Stimulated activated CD4-positive, alpha-beta T cell treated with anti-CD3 and anti-CD28 coated beads, Interleukin-15, amount 100 ng/mL, for 24 hours (primary cell): ENCODE measurements around the gene PSMA5.
"Not testable (repeated sequence)": the region's sequence is repeated elsewhere in the genome, so short reads cannot be mapped to it uniquely, and the experiment has no call there.

Source experiments
- DNase-seq: peaks from one replicate; pipeline ENCODE4 v3.0.0-alpha.2; 2020

Gene PSMA5

DNA sequence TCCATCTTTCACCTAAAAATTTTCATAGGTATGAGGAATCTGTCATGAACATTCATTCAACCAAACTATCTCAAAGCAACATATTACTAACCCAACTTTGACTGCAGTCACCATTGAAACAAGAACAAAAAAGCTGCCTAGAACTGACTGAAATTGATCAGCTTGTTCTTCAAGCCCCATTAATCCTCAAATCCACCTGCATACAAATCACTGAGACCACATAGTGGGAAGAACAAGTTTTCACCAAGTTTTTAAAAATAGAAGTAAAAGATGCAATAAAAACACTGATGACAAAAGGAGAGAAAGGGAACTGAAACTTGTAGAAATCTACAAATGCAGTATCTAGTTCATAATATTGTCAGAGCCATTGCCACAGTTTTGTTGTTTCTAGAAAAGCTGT is 34.6 kb downstream of the PSMA5 start:
- no peak for DNase-seq

DNA sequence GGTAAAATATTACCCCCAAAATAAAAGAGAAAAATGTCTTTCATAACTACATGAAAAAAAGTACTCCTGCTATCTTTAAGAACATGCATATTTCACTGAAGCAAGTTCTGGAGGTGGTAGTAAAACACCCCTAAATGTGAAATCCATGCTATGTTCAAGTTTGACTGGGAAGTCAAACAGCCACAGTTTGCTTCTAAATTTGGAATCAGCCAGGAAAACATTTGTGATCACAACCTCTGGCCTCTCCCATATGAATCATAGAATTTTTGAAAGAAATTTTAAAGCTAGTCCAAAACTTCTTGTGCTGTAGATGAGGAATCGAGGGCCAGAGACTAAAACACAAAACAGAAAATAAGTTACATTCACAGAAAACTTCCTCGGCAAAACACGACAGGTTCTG is 35.1 kb downstream of the PSMA5 start:
- no peak for DNase-seq

DNA sequence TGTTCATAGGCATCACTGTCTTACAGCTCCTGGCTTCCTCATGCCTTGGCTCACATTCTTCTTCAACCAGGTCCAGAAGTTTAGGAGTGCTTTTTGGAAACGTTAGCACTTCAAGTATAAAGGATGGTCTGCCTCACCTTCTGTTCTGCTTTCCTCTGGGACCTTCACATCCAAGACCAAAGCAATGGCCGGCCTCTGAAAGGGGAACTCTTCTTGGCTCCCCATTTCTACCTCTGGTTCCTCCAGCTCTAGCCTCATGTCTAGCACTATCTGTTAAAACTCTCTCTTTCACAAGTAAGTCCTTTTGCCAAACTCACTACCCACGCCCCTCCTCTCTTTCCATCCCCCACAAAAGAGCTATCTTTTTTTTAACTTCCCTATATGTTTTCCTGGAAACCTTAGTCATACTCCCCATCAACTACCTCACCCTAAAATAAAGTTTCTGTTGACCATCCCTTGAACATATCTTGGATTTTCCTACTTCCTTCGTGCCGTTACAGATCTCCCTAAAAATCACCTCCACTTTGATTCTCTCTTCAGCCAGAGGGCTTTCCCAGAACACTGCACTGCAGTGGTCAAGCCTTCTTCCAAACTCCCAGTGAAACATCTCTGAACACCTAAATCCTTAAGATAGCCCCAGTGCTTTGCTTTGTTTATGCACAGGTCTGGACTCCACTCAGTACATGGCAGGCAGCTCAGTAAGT is 36.5 kb downstream of the PSMA5 start:
- no peak for DNase-seq

DNA sequence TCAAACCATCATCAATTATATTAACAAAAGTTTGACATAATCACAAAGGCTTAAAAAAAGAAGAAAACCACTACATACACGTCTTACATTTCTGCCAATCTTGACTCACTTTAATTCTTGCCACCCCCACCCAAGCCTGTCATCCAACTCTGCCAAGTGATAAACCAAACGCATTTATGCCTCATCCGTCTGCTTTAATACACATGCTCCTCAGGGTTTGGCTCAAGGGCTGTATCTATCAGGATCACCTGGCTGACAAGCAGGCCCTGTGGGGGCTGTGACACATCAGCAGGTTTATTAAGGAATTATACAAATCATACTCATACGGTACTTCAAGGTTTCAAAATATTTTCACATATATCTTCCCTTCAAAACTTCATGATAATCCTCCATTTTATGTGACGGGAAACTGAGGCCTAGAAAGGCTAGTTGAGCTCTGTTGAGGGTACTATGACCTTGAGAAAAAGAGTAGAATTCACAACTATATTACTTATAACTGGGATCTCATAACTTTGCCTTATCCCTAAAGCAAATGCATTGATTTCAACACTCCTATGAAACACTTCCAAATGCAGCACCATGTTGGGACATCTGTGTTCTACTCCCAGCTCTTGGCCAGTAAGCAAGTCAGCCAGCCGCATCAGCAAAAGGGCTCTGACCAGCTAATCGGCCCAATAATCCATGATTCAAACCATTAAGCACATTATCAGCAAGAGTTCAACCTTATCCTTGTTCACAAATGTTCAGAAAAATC is 37.2 kb downstream of the PSMA5 start:
- no peak for DNase-seq

DNA sequence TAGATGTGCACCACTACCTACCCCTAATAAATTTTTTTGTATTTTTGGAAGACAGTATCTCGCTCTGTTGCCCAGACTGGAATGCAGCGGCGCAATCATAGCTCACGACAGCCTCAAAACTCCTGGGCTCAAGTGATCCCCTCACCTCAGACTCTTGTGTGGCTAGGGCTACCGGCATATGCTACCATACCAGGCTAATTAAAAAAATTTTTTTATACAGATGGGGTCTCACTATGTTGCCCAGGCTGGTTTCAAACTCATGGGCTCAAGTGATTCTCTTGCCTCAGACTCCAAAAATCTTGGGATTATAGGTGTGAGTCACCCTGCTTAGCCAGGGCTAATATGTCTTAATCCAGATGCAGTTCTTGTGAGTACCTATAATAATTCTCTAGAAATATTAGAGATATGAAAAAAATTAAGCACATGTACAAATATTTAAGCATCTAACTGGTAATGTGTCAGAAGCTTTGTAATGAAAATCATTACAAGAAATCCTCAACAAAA is 38.0 kb downstream of the PSMA5 start:
- no peak for DNase-seq

DNA sequence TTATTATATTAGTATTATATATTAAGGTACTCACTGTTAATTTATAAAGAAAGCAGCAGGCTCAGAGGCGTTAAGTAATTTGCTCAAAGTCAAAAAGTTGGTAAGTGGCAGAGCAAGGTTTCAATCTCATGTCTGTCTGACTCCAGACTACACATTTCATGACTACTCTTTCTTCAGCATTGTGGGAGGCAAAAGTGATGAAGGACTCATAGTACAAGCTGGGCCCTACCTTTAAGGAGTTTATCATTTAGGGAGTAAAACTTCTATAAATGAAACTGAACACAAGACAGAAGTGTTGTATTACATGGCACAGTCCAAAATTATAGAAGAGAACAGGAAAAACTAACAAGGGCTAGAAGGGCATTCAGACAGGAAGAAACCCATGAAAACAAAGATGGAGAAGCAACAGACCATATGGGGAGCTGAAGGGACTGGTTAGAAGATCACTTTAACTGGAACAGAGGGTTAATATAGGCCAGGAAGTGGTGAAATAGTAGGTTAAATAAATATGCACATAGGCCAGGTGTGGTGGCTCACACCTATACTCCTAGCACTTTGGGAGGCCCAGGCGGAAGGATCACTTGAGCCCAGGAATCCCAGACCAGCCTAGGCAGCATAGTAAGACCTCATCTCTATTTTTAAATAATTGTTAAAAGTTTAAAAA is 40.1 kb downstream of the PSMA5 start:
- no peak for DNase-seq

DNA sequence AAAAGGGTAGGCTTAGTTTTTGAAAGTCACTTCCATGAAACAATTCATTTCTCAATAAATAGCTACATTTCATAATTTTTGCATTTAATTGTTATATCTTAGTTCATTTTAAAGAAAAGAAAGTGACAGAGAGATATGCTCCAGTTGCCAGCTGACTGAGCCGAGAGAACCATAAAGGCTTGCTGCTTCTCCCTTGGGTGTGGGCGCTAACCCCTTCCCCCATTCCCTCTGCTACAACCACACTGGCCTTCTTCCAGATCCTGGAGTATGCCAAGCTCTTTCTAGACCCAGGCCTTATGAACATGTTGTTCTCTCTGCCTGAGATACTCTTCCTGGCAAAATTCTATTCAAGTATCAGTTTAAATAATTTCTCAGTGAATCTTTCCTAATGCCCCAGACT is 40.8 kb downstream of the PSMA5 start:
- no peak for DNase-seq

DNA sequence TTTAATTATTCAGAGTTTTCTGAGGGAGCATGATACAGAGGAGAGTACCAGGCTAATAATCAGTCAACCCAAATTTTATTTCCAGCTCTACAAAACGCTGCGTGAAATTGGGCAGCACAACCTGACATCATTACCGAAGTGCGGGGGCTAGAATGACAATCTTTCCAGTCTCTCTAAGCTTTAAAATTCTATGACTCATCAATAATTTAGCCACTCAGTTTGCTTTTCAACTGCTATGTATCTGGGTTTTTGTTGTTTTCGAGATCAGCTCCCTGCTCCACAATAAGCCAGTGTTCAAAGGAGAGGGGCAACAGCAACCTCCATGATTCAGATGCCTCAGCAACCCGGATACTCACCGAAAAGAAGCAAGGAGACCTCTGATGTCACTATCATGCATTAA is 42.4 kb downstream of the PSMA5 start:
- DNase-seq, result no peak

GRCh38 chr1:109383087-109383779 is 43.0 kb downstream of the PSMA5 start:
- DNase-seq, result no peak

GRCh38 chr1:109381573-109381972 is 44.7 kb downstream of the PSMA5 start:
- DNase-seq, result no peak

GRCh38 chr1:109379907-109380306 is 46.3 kb downstream of the PSMA5 start:
- no peak for DNase-seq

- DNase-seq, result no peak
Measured at GRCh38 chr1:109379422-109379821, 46.8 kb downstream of the PSMA5 start.

DNA sequence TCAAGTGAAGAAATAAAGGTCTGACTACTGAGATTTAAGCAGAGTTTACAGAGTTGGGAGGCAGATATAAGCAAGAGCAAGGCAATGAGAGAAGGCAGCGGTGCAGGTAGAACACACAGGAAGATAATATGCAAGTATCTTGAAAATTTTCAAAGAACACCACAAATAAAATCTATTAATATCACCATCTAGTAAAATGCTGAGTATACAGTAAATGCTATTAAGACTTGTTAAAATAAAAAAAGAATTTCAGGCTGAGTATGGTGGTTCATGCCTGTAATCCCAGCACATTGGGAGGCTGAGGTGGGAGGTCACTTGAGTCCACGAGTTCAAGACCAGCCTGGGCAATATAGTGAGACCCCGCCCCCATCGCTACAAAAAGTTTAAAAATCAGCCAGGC is 48.5 kb downstream of the PSMA5 start:
- DNase-seq, result no peak

GRCh38 chr1:109373696-109374095 is 52.6 kb downstream of the PSMA5 start:
- not testable (repeated sequence) for DNase-seq

DNA sequence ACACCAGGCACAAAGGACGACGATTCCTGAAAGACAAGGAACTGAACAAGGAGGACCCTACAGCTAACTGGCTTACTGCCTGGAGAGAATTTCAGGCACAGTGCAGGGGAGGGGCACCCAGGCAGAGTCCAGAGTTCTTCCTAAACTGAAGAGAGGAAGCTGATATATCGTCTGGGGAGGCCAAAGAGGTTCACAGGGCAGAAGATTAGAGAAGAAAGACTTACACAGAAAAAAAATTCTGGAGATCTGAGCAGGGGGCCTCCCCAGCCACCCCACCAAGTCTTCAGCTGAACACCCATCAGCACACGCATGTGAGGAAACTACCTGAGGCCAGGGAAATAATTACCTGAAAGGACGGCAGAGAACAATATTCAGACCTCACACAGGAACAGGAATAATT is 53.1 kb downstream of the PSMA5 start:
- DNase-seq, result no peak

DNA sequence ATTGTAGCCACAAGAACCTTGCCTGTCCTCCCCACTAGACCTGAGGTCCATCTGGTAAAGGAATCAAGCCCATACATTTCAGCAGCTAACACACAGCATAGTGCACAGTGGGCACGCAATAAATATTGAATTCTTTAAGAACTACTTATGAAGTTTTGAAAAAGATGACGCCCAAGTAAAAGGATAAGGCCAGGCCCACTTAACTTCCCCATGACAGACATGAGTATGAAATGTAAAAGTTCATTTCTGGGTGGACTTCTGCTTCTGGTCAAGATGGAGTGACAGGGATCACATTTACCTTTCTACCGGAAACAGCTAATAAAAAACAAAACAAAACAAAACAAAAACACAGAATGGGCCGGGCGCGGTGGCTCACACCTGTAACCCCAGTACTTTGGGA is 54.0 kb downstream of the PSMA5 start:
- no peak for DNase-seq

DNA sequence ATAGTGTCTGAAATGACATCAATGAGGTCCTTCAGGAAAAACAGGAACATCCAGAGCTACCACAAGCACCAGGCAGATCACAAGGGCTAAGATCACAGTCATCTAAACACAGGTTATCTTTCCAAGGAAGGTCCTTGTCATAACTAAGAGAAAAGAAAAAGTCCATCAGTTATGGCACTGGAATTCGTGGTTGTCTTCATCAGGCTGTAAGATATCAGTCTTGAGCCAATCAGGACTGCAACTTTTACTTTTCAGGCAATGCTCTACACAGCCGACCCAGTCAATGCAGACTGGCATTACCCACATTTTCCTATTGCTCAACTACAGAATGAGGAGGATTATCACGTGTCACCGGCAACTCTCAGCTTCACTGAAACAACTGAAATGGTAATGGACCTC is 54.9 kb downstream of the PSMA5 start:
- DNase-seq, result peak; percentile 30

DNA sequence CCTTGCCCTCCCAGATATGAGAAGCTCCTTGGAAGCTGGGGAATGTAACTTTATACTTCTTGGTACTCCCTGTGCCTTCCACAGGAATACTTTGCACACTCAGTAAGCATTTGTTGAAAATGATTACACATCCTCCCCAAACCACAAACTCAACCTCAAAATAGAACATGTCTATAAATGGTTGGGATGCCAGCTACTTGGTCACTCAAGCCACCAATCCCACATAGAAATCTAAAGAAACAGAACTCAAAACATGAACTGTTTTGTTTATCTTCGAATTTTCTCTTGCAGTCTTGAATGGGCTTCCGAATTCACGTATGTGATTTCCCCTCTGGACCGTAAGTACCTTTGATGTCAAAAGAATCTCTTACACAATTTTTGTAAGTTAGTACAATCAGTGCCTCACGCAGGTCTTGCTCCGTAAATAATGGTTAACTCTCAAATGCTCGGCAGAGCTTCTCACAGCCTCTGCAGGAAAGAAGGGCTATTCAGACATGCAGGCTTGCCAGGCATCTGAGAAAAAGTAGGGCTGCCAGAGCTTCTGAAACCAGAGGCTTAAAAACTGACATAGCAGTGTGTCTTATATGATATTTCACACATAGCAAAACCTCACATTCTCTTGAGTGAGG is 55.4 kb downstream of the PSMA5 start:
- no peak for DNase-seq

GRCh38 chr1:109369167-109369746 is 57.0 kb downstream of the PSMA5 start:
- no peak for DNase-seq

DNA sequence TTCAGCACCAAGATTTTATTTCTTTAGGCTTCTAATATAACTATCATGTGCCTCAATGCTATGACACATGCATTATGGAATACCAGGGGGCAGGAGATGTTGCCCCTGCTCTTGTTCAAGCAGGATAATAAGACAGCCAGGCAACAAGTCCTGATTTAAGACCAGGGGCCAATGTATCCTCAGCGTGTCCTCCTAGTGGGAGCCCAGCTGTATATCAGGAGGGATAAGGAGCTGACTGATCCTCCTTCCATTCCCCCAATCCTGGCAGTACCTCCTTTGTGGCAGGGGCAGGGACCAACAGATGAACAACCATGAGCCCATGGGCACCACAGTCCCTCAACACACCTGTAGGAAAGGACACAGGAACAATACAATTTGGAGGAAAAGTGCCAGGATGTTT is 57.8 kb downstream of the PSMA5 start:
- DNase-seq, result no peak

GRCh38 chr1:109367626-109368025 is 58.6 kb downstream of the PSMA5 start:
- DNase-seq, result no peak

- DNase-seq, result no peak
Measured at GRCh38 chr1:109365642-109366204, 60.5 kb downstream of the PSMA5 start.
